Vagina (tissue), 2 donors: ENCODE measurements around the gene SIX4.

Experiments
- CTCF ChIP-seq, 3 experiments: fragments of 450-650 bp in 2 of 3; fragments of 200-600 bp in 1 of 3; sonication (generic) in 1 of 3; IDR thresholded peaks; one replicate each; pipeline ENCODE4 v1.5.1; 2017 to 2019; ENCODE audit warnings: antibody characterized with exemption in 3 of 3, mild to moderate bottlenecking in 2 of 3, moderate library complexity in 2 of 3
- POLR2A ChIP-seq, 2 donors: fragments of 450-650 bp; IDR thresholded peaks; one replicate each; pipeline ENCODE4 v1.6.1; 2017; ENCODE audit warnings: antibody characterized with exemption in 2 of 2, mild to moderate bottlenecking in 2 of 2, moderate library complexity in 2 of 2
- POLR2AphosphoS5 ChIP-seq, 2 donors: sonication (generic); formaldehyde crosslinking; IDR thresholded peaks; one replicate each; pipeline ENCODE4 v1.9.0; 2017; ENCODE audit warnings: antibody characterized with exemption in 2 of 2, mild to moderate bottlenecking in 2 of 2, low read depth in 1 of 2; ENCODE audit not compliant: insufficient read depth in 1 of 2

DNA sequence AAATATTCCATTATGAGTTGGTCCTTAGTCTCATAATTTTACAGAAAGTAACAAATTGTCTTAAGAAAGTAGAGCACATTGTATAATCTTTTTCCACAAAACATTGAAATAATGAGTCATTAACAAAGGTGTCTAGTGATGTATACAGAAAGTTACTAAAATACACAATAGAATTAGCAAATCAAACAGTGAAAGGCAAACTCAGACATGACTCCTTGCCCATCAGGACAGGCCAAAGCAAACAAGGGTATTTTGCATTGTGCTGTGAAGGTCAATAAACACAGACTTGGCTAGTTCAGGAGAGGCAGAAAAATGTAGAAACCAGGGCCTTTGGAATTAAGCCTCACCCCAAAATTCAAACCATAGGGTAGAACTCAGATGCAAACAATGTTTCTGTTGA, 37.3 kb downstream of the SIX4 start:
- TF ChIP-seq POLR2A (IDR thresholded peaks at IDR 0.05) = no peak
- no peak for TF ChIP-seq CTCF (IDR thresholded peaks at IDR 0.05)
- no peak for TF ChIP-seq POLR2AphosphoS5 (IDR thresholded peaks at IDR 0.05; ENCODE audit: insufficient read depth in 1 of 2, low read depth in 1 of 2)
